Measurements from ENCODE around the gene TYW3.

TYW3 gene

DNA sequence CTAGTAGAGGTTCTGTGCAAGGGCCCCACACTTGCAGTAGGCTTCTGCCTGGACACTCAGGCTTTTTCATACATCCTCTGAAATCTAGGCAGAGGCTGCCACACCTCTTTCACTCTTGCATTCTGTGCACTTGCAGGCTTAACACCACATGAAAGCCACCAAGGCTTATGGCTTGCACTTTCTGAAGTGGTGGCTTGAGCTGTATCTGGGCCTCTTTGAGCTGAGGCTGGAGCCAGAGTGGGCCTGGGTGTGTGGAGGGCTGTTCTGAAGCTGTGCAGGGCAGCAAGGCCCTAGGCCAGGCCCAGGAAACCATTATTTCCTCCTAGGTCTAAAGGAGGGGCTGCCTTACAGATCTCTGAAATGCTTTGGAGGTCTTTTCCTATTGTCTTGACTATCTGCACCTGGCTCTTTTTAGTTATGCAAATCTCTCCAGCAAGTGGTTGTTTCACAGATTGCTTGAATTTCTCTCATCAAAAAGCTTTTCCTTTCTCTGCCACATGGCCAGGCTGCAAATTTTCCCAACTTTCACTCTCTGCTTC lies 66.2 kb downstream of the TYW3 start:
- Histone ChIP-seq H3K9me3 (ENCODE audit: insufficient read depth, low read length) (peaks cover 22% of the 10 kb centered on the region), H3K4me3 (ENCODE audit: insufficient read length, low read depth) (no peak overlapping the region), H3K36me3 (ENCODE audit: insufficient read depth, insufficient read length, low read length) (no peaks in the 10 kb centered on the region), H3K9ac (ENCODE audit: insufficient read length, low read depth) (no peak overlapping the region), H3K4me1 (ENCODE audit: insufficient read depth, insufficient read length) (no peaks in the 10 kb centered on the region), H3K27me3 (ENCODE audit: insufficient read depth, insufficient read length) (no peaks in the 10 kb centered on the region)
- DNase-seq (ENCODE audit: low read depth, low spot score): peak; percentile 23
- TF ChIP-seq YY1 (IDR thresholded peaks at IDR 0.05; ENCODE audit: insufficient read depth, insufficient read length): no peak
- TF ChIP-seq ZNF274 (IDR thresholded peaks at IDR 0.05; ENCODE audit: low read depth, low read length): no peak
- no peak for TF ChIP-seq SUZ12 (IDR thresholded peaks at IDR 0.05; ENCODE audit: extremely low read depth, insufficient read depth, insufficient read length)

GRCh38 chr1:74811436-74812179 lies 78.7 kb downstream of the TYW3 start:
- H3K9ac ChIP-seq (ENCODE audit: insufficient read length, low read depth): no peak overlapping the region
- DNase-seq (ENCODE audit: low read depth, low spot score): no peak

GRCh38 chr1:74812180-74812541 lies 79.2 kb downstream of the TYW3 start:
- TF ChIP-seq ZNF274 (IDR thresholded peaks at IDR 0.05; ENCODE audit: low read depth, low read length) (no peak), YY1 (IDR thresholded peaks at IDR 0.05; ENCODE audit: insufficient read depth, insufficient read length) (no peak), SUZ12 (IDR thresholded peaks at IDR 0.05; ENCODE audit: extremely low read depth, insufficient read depth, insufficient read length) (no peak)
- Histone ChIP-seq H3K4me1 (ENCODE audit: insufficient read depth, insufficient read length) (no peaks in the 10 kb centered on the region), H3K27me3 (ENCODE audit: insufficient read depth, insufficient read length) (no peaks in the 10 kb centered on the region), H3K9ac (ENCODE audit: insufficient read length, low read depth) (no peak overlapping the region), H3K4me3 (ENCODE audit: insufficient read length, low read depth) (no peak overlapping the region), H3K36me3 (ENCODE audit: insufficient read depth, insufficient read length, low read length) (no peaks in the 10 kb centered on the region), H3K9me3 (ENCODE audit: insufficient read depth, low read length) (peaks cover 4% of the 10 kb centered on the region; the same call in 1 of the 2 replicates)
- DNase-seq (ENCODE audit: low read depth, low spot score): no peak

More at GRCh38 chr1:74811436-74812179, 78.7 kb downstream of the TYW3 start:
- H3K4me3 ChIP-seq (ENCODE audit: insufficient read length, low read depth): no peak overlapping the region
- no peaks in the 10 kb centered on the region for H3K36me3 ChIP-seq (ENCODE audit: insufficient read depth, insufficient read length, low read length)
- H3K27me3 ChIP-seq (ENCODE audit: insufficient read depth, insufficient read length): no peaks in the 10 kb centered on the region
- peaks cover 4% of the 10 kb centered on the region; the same call in 1 of the 2 replicates for H3K9me3 ChIP-seq (ENCODE audit: insufficient read depth, low read length)
- TF ChIP-seq YY1 (IDR thresholded peaks at IDR 0.05; ENCODE audit: insufficient read depth, insufficient read length): no peak
- TF ChIP-seq ZNF274 (IDR thresholded peaks at IDR 0.05; ENCODE audit: low read depth, low read length): no peak
- no peak for TF ChIP-seq SUZ12 (IDR thresholded peaks at IDR 0.05; ENCODE audit: extremely low read depth, insufficient read depth, insufficient read length)
- H3K4me1 ChIP-seq (ENCODE audit: insufficient read depth, insufficient read length): no peaks in the 10 kb centered on the region

Data from NT2/D1 (cell line).